ENCODE results near the gene TTYH3. TPM values are rescaled to one million over a fixed set of nuclear protein-coding genes. Genes with fewer than 3 reads are reported as not detected.

The TTYH3 gene
- total and polyA plus RNA-seq, 2 of the 13 experiments (the other 11 are each of a cell fraction or from before 2014, with no cell fraction given): 26.3 to 50.0 TPM

DNA sequence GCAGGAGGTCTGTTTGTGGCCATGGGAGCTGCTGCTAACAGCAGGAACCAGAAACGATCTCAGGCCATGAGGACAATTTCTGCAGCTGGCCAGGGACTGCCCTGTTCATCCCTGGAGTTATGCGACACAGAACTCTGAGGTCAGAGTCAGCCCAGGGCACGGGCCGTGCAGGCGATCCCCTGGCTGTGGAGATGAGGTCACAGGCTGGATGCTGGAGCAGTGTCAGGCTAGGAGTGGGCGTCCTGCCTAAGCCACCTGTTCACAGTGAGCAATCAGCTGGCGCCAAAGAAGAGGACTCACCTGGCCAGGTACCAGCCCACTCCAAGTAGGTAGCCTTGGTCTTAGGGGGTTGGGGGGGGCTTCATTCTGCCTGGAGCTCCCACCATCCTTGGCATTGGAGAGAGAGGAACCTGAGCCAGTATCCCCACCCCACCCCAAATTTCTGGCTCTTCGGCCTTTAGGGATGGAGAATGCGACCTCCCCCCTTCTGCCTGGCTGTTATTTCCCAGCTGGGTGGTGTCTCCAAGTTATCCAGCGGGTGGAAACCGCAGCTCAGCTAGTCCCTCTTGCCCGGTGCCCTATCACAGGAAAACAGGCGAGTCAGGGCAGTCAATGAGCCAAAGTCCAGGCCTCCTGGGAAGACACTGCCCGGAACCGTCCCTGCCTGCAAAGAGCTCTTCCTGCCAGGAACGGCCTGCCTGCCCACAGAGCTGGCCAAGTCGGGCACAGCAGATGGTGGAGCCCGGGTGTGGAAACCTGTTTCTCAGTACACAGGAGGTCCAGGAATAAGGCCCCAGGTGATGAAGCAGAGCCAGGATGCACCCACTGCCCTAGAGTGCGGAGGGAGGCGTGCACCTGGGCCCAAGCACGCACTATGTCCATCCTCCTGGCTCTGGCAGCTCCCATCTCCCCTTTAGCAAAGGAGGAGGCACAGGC, 1.8 kb upstream of the TTYH3 start (continued):
- TF ChIP-seq ZNF639 (CRISPR knock-in tag; conservative IDR thresholded peaks at IDR 0.05) (peak; percentile 39; the same call in 1 of the 2 replicates), ARID4A (CRISPR knock-in tag; IDR thresholded peaks at IDR 0.05; ENCODE audit: borderline replicate concordance) (peak; percentile 54; the same call in 1 of the 2 replicates), KAT2B (IDR thresholded peaks at IDR 0.05; ENCODE audit: borderline replicate concordance, low read depth, low read length) (no peak), THRA (CRISPR knock-in tag; IDR thresholded peaks at IDR 0.05; ENCODE audit: borderline replicate concordance) (peak; percentile 47; the same call in 1 of the 2 replicates), PLRG1 (conservative IDR thresholded peaks at IDR 0.05) (no peak), CEBPG (CRISPR knock-in tag; IDR thresholded peaks at IDR 0.05) (no peak), TEAD2 (CRISPR knock-in tag; IDR thresholded peaks at IDR 0.05) (no peak), ZBTB38 (CRISPR knock-in tag; IDR thresholded peaks at IDR 0.05) (peak; percentile 80), MYPOP (CRISPR knock-in tag; IDR thresholded peaks at IDR 0.05) (no peak), ZNF34 (CRISPR knock-in tag; IDR thresholded peaks at IDR 0.05; ENCODE audit: borderline replicate concordance) (no peak), ZKSCAN5 (CRISPR knock-in tag; IDR thresholded peaks at IDR 0.05) (no peak), POLR2AphosphoS2 (IDR thresholded peaks at IDR 0.05; ENCODE audit: low read depth, low read length) (no peak), ZNF333 (CRISPR knock-in tag; IDR thresholded peaks at IDR 0.05; ENCODE audit: borderline replicate concordance) (no peak)
- TF ChIP-seq, protein P1, sequence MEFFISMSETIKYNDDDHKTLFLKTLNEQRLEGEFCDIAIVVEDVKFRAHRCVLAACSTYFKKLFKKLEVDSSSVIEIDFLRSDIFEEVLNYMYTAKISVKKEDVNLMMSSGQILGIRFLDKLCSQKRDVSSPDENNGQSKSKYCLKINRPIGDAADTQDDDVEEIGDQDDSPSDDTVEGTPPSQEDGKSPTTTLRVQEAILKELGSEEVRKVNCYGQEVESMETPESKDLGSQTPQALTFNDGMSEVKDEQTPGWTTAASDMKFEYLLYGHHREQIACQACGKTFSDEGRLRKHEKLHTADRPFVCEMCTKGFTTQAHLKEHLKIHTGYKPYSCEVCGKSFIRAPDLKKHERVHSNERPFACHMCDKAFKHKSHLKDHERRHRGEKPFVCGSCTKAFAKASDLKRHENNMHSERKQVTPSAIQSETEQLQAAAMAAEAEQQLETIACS (CRISPR knock-in tag; IDR thresholded peaks at IDR 0.05): no peak
- TF ChIP-seq, protein P2, sequence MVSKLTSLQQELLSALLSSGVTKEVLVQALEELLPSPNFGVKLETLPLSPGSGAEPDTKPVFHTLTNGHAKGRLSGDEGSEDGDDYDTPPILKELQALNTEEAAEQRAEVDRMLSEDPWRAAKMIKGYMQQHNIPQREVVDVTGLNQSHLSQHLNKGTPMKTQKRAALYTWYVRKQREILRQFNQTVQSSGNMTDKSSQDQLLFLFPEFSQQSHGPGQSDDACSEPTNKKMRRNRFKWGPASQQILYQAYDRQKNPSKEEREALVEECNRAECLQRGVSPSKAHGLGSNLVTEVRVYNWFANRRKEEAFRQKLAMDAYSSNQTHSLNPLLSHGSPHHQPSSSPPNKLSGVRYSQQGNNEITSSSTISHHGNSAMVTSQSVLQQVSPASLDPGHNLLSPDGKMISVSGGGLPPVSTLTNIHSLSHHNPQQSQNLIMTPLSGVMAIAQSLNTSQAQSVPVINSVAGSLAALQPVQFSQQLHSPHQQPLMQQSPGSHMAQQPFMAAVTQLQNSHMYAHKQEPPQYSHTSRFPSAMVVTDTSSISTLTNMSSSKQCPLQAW (CRISPR knock-in tag; IDR thresholded peaks at IDR 0.05): 0 out of 2 replicates have a peak, but pooled peaks have one; percentile 31

Data from HepG2 (cell line).